NCI-H2227 (cell line): ENCODE measurements around the gene DEXI.

Experiments used
- DNase-seq: peaks from one replicate; lab custom pipeline; 2025; ENCODE audit not compliant: unreplicated experiment; lab: John Stamatoyannopoulos, UW

Gene DEXI

DNA sequence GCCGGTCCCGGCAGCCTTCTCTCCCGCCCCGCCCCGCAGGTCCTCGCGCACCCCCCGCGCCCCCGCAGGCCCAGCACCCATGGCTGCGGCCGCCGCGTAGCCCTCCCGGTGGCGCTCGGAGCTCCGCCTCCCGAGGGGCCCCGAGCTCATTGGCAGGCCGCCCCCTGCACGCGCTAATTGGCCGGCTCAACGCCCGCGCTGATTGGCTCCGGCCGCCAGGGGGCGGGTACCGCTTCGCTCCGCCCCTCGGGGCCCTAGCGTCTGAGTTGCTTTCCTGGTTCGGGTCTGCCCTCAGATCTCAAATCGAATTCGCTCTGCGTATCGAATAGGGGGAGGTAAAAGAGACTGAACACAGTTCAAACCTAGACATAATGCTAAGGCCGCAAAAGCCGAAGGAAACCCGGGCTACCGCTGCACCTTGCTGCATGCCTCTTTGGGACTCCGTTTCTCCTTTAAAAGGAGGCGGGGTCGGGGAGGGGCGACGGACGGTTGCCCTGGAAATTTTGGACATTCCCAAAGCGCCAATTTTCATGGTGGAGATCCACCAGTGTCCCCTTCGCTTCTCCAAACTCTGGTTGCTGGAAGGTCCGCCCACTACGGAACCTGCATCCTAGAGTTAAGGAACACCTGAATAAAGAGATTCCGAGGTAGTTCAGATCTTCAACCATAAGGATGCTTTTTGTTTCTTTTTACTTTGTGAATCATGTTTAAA is at the start of gene DEXI:
DEXI (minus strand) TSS at position 117 of the 712 bp plus-strand sequence. CDS start 463 bp downstream, outside the sequence.
- peak; percentile 96 for DNase-seq

DNA sequence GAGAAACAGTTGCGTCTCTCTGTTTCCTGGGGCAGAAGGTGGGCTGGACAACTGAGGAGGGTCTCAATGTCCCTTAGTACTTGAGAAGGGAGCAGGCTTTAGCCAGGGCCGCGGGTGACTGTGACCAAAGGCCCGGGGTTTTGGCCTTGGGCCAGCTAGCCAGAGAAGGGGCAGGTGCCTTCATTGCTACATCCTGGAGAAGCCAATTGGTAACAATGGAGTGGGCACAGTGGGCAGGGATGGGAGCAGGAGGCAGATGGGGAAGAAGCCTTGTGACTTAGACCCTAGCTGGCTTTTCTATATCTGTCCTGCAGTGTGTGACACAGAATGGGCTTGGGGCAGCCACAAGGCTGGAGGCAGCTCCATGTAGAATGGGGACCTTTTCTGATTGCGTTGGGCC is 48.1 kb upstream of the DEXI start:
- DNase-seq: no peak

DNA sequence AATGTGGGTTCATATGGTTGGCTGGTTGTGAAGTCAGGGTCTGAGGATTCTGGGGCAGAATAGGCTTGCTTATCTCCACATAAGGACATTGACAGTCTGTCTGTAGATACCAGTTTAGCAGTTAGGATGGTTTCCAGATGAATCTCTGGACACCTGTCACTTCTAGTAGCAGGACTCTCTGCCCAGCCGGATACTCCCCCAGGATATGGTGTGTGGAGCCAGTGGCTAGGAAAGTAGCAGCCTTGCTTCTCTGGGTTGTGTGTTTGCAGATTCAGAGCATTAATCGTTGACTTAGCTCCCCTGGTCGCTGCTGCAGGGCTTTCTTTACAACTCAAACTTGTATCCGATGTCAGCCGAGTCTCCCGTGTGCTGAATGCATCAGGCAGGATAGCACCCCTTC is 47.3 kb upstream of the DEXI start:
- DNase-seq: no peak

DNA sequence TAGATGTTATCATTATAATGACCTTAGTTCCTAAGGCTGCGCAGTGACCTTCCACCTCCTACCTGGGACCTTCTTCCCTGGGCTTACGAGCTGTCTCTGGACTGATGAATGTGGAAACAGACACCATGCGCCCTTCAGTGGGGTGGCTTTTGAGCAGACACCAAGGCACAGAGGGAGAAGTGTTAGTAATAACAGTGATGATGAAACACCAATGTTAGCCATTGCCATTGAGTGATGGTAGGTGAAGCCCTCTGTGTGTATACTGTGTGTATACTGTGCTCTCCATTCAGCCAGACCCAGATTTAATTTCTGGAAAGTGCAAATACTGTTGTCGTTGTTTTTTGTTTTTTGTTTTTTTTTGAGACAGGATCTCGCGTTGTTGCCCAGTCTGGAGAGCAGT is 46.6 kb upstream of the DEXI start:
- no peak for DNase-seq

DNA sequence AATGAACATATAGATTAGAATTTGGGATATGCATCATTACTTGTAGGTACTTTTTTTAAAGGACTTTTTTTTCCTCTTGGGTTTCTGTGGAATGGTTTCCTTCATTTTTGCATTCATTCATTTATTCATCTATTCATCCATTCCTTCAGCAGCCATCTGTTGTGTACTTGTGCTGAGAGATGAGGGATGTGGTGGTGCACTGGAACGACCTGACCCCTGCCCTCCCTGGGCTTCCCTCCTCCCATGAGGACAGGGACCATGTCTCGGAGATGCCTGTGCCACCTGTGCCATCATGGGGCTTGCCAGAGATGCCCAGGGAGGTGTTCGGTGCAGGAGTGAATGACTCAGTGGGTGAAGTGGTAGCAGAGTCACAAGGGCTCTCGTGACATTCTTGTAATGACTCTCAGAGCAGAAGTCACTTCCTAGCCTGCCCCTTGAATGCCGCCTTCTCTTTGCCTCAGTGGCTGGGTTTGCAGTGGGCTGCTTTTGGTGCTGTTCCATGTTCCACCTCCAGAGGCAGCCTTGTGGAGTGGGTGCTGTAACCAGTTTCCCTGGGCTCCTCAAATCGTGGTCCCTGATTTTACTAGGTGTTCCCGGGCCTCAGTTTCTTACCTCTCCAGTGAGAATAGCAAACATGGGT is 46.0 kb upstream of the DEXI start:
- DNase-seq: no peak

DNA sequence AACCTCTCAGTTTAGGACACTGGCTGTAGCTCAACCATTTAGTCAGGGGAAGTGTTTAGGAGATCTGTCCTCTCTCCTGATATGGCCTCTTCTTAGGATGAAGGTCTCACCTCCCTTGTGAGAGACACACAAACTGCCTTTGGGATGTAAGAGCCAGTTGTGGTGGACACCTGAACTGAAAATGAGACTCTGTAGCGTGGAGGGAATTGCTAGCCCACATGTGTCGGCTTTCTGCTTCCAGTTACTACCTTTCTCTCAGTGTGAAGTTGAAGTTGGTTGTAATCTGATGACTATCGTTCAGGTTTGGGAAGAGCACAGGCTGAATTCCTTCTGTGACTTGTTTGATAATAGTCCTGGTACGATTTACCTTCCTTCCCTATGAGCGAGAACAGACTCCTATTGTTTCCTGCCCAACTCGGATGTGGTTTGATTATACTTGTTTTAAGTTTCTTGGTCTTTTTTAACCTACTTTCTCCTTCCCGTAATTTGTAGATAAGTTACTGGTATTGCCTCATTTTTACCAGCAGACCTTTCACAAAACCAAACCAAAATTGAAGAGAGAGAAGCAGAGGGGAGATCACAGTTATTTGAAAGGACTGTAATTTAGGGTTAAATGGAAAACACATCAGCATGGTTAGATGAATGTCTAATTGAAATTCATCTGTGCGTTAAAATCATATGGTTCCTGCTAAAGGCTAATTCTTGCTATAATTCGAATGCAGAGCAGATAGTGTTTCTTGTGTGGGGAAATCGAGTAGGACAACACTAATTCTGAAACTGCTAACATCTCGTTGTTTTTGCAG is 45.3 kb upstream of the DEXI start:
- no peak for DNase-seq

DNA sequence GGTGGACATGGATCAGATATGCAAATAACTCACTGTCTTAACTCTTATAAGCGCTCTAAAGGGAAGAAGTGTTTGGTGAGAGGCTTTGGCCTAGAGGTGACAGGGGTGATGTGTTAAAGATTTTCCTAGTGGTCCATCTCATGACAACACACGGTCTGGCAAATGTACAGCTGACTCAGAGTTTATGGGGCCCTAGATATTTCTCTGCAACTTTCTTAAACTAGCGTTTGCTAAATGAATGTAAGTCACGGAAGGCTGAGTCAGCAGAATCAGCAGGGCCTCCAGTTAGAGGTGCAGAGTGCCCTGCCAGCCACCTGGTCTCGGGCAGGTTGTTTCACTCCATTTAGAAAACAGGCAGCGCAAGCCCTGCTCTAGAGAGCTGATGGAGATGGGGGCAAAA is 42.2 kb upstream of the DEXI start:
- no peak for DNase-seq

DNA sequence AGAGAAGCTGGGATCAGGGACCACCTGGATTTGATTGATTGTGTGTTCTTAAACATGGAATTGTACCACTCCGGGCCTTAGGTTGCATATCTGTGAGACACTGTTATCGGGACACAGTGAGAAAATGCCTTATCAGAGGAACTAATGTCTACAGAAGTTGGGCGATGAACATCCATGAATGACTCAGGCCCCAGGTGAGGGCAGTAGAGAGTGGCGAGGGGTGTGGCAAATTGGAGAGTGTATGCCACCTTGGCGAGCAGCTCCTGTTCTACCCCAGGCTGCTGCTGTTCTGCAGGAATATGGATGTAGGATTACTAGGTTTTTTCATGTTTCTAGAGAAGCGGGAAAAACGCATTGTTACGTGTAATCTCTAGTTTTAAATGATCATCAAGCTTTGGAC is 40.9 kb upstream of the DEXI start:
- no peak for DNase-seq

DNA sequence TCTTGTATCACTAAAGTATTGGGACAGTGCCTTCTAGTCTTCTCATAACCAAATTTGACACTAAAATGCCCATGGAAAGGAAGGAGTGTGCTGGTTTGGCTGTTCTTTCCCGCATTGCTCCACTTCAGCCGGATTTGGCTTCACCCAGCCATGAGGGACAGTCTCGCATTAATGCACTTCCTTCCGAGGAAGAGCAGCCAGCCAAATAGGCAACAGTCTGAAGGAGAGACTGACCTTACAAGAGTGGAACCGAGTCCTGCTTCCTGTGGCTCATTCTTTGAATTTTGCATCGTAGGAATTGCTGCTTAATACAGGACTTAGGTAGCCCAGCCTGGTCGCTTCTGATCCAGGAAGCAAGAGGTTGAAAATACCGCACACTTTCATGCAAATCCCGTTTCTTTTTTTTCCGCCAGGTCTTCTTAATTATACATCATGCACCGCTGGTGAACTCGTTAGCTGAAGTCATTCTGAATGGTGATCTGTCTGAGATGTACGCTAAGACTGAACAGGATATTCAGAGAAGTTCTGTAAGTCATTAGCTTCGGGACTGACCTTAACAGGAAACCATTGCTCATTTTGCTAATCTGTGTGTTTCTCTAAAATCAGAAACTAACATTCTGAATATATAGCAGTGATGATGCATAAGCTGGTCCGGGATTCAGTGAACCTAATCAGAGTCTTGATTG is 40.3 kb upstream of the DEXI start:
- no peak for DNase-seq

DNA sequence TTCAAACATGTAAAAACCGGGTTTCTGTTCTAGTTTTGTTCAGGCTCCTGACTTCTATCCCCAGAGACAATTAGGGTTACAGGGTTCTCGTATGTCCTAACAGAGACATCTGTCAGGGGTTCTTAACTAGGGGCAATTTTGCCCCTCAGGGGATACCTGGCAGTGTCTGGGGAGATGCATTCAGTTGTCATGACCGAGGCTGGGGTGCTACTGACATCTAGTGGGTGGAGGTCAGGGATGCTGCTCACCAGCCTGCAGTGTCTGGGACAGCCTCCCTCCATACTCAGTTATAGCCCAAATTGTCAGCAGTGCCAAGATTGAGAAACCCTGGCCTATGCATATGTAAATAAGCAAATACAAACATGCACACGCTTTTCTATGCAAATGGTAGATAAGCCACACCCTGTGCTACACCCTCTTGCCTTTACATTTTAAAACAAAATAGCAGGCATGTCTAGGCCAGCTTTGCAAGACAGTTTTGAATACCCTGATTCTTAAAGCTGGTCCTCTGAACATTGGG is 39.5 kb upstream of the DEXI start:
- no peak for DNase-seq

DNA sequence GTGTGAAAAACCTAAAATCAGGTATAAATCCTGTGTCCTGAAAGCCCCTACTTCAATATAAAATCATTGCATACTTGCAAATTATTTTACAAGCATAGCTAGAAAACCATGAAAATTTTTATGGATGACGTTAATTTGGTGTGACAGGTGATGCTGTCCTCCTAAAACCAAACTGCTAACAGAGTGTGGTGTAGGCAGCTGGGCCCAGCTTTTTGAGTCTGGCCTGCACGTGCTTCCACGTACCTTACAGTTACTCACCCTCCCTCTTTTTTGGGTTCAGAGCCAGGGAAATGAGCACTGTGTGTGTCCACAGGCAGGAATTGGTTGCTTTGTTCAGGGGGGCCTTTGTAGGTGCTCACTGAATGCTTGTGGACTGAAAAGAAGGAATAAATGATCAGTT is 38.5 kb upstream of the DEXI start:
- no peak for DNase-seq

DNA sequence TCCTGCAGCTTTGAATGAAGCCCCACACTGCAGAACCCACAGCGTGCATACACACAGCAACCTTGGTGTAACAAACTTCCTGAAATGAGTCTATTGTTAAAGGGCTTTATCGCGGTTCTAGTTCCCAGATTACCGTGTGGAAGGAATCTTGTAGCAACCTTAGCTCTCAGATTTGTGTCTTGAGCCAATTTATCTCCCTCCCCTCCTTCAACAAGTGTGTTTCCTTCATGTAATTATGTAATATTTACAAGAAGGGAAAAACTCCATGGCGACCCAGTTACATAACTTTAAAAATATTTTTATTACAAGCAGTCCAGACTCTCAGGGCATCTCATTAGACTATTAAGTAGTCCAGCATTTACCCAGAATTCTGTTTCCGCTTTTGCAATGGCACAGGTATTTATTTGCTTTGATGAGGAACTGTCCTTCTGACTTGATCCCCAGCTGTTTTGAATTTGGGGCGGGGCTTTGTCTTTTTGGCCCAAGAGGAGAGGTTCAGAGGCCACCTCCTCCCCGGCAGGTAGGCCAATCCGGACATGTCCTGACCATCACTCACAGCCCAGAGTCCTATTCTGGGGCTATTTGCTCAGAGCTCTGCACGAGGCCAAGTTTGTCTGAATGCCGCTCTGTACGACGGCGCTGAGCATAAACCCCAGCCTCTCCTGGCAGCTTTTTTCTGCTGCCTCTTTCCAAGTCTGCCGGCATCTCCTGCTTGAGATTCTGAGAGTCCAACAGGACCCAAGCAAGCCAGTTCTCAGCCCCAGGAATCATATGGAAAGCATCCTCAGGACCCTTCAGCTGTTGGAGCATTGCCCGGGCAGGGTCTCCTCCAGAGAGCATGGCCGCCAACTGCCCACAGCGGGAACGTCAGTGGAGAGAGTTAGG is 37.7 kb upstream of the DEXI start:
- DNase-seq: no peak

DNA sequence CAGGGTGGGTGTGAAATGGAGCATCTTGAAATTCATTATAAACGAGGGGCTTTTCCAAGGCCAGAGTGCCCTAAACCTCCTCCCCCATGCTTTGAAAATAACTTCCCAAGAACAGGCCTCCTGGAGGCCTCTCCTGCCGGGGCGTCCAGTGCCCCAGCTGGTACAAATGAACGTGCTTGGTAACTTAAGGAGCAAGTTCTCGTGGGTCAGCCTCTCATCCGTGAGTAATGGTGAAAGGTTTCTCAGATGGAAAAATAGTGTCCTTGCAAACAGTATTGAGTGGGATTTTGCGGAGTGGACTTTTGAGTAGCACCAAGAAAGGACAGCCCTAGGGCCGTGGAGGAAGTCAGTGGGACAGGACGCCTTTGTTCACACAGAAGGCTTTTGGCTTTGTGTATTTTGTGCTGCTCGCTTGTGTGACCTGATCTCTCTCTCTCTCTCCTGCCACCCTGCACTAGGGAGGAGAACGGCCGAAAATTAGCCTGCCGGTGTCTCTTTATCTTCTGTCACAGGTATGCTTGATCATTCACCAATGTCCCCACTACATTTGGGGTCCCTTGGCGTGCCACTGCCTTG is 36.7 kb upstream of the DEXI start:
- DNase-seq: no peak

DNA sequence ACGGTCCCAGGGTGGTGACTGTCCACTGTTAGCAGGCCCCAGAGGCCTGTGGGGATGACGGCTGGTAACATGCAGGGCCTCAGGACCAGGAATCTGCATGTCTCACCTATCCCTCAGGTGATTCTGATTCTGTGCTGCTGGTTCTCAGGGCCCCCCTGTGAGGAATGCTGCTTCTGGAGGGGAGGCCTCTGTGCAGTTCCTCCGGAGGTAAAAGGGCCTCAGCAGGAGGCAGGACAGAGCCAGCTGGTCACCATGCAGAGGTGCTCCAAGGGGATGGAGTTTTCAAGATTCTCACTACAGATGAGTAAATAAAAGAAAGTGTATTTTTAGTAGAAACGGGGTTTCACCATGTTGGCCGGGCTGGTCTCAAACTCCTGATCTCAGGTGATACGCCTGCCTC is 35.9 kb upstream of the DEXI start:
- DNase-seq: no peak

DNA sequence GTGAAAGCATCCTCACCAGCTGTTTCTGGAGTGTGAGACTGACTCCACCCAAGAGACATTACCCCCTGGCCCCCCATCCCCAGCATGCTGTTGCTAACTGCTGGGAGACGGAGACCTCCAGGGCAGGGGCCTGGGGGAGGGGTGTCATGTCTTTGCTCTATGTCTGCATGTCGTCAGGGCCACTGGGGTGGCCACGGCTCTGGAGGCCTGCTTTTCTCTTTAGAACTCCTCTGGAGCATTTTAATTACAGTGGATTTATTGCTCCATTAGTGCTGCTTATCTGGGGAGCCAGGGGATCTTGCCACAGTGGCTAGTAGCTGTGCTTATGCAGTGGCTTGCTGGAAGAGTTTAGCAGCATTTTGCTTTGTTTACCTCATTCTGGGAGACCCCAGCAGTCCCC is 34.4 kb upstream of the DEXI start:
- peak; percentile 55 for DNase-seq

DNA sequence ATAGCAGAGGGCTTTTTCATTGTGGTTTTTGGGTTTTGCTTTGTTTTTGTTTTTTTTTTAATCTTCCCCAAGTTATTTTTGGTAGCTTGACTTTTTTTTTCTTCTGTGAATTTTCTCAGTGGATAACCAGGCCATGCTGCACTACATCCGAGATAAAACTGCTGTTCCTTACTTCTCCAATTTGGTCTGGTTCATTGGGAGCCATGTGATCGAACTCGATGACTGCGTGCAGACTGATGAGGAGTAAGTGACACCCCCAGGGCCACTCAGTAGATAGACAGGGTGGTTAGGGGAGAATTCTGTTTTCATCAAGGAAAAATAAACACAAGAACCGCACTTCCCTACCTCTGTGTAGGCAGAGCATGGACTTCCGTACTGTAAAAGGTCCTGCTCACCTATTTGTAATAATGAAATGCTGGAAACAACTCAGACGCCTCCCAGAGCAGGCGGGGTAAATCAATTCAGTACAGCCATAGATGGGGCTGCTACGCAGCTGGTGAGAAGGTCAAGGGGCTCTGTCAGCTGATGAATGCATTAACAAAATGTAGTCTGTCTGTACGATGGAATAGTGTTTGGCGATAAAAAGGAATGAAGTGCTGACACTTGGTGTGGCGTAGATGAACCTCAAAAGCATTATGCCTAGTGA is 30.7 kb upstream of the DEXI start:
- DNase-seq: no peak

DNA sequence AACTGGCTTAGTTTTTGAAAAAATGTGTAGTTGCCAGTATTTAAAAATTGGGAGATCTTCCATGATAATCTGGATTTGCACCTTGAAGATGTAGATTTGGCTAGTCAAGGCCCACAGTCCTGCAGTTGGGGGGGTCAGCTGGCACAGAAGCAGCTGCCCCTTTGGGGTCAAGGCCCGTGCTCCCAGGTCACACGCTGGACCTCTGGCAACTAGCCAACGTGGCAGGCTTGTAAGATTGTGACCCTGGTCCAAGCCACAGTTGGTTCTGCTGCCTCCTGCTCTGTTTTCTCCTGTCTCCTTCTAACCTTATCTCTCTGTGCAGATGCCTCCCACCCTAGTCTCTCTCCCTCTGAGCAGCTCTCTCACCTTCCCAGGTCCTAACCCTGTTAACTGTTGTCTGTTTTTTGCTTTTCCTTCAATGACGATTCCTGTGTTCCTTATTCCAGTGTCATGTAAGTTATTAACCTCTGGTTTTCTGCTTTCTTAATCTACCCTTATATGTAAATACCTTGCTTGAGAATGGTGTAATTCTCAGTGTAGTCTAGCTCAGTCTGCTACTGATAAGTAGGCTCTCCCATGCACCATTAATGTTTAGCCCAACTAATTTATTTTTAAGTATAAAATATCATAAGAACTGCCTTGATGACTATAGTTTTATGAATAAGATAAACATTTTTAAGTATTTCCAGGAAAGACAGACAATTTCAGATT is 30.0 kb upstream of the DEXI start:
- DNase-seq: no peak

DNA sequence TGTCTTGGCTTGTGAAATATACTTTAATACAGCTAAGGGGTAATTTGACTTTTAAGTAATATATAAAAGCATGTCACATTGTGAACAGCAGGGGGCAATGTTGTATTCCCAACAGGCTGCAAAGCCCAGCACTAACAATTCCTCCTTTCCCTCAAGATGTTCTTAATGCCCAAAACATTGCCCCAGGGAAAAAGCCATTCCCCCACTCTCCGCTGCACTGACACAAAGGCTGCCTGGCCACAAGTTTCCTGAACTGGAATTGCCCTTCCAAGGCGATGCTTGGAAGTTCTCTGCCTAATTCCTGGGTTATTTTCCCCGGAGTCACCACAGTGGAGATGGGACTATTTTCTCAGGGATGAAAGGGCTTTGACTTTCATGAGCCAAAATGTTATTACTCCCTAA is 29.3 kb upstream of the DEXI start:
- peak; percentile 72 for DNase-seq

DNA sequence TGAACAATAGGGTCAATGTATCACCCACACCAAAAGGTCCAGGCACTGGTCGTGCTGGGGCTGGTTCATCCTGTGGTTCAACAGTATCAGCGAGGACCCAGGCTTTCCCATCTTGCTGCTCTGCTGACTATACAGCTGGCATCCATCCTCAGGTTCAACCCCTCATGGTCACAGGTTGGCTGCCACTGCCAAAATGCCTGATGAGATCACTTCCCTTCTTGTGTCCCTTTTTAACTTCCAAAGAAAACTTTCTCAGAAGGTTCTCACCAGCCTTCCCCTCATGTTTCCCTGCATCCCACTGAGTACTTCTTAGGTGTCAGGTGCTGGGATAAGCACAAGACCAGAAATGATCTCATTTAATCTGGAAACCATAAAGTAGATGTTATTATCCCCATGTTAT is 27.8 kb upstream of the DEXI start:
- no peak for DNase-seq
